K562 (cell line): ENCODE measurements around the gene KLRC2. TPM values are rescaled to one million over a fixed set of nuclear protein-coding genes. Genes with fewer than 3 reads are reported as not detected.

Source experiments
- ATAC-seq: fragments of 200-7000 bp; cut with Tn5 transposase; 3 replicates; pipeline ENCODE4 v1.9.1; 2020; ENCODE audit warnings: moderate library complexity
- BruUV-seq: library from RNA; stranded (reverse); fragments of 400-500 nt; replicated peaks from 2 replicates; lab custom pipeline; 2021; lab: Mats Ljungman, UMichigan
- CTCF ChIA-PET: fragments of 300-600 bp; formaldehyde crosslinking; extraction: SDS; loops from one replicate; lab custom pipeline; 2021; ENCODE audit warnings: low intra/inter-chr PET ratio; lab: Yijun Ruan, JAX
- POLR2A ChIA-PET: fragments of 300-600, 350-650 bp; sonication (Branson Sonifier 250); formaldehyde crosslinking; extraction: SDS; loops from one replicate; lab custom pipeline; 2021; ENCODE audit warnings: antibody characterized with exemption, inconsistent platforms; lab: Yijun Ruan, JAX
- DNase-seq, 4 experiments: peaks; one replicate each; pipeline versions ENCODE4 v3.0.0 to v3.0.0-alpha.2; 2011 to 2018; ENCODE audit warnings: low spot score in 3 of 4, mixed read lengths in 3 of 4; ENCODE audit errors: extremely low read depth in 1 of 4
- FAIRE-seq: peaks from 2 replicates; lab custom pipeline; 2011; peaks lifted over from hg19 to GRCh38; lab: Jason Lieb, UNC
- H2AFZ ChIP-seq: 2 replicates; pipeline ENCODE4 v1.6.0; 2011; ENCODE audit warnings: low read depth, low read length, control low read depth, inconsistent platforms
- H3K27ac ChIP-seq: fragments of 200-600 bp; 3 replicates; pipeline ENCODE4 v1.8.0; 2011; ENCODE audit warnings: low read depth, mild to moderate bottlenecking, control low read depth, inconsistent platforms, low read length, moderate library complexity, mixed read lengths; ENCODE audit errors: extremely low read depth
- H3K27me3 ChIP-seq, 2 experiments: fragments of 300-600 bp in 1 of 2; 2 replicates in 1 of 2; 3 replicates in 1 of 2; pipeline versions ENCODE4 v1.6.0 to v1.8.0; 2011; ENCODE audit warnings: inconsistent platforms in 2 of 2, low read length in 2 of 2, mild to moderate bottlenecking in 1 of 2, mixed read lengths in 1 of 2, moderate library complexity in 1 of 2; ENCODE audit not compliant: control insufficient read depth in 2 of 2, insufficient read depth in 2 of 2
- H3K36me3 ChIP-seq: fragments of 300-600 bp; 3 replicates; pipeline ENCODE4 v1.8.0; 2011; ENCODE audit warnings: mild to moderate bottlenecking, low read length, inconsistent platforms; ENCODE audit not compliant: control insufficient read depth, insufficient read depth
- H3K4me1 ChIP-seq, 2 experiments: fragments of 200-600 bp in 1 of 2; replicated peaks in 1 of 2; 2 replicates in 1 of 2; 3 replicates in 1 of 2; pipeline versions ENCODE4 v1.5.1 to v1.8.0; 2011; ENCODE audit warnings: inconsistent platforms in 2 of 2, low read length in 2 of 2, mild to moderate bottlenecking in 1 of 2, mixed read lengths in 1 of 2, moderate library complexity in 1 of 2; ENCODE audit not compliant: control insufficient read depth in 2 of 2, insufficient read depth in 2 of 2
- H3K4me2 ChIP-seq: 2 replicates; pipeline ENCODE4 v1.6.1; 2011; ENCODE audit warnings: low read length, control low read depth, inconsistent platforms, mixed read lengths; ENCODE audit not compliant: insufficient read depth
- H3K4me3 ChIP-seq: fragments of 200-600 bp; sonication (generic), shearing (Covaris generic); 2 replicates; pipeline ENCODE4 v1.5.1; 2016; ENCODE audit warnings: control low read depth, inconsistent platforms
- H3K79me2 ChIP-seq: fragments of 200-600 bp; 3 replicates; pipeline ENCODE4 v1.8.0; 2011; ENCODE audit warnings: low read length, inconsistent platforms; ENCODE audit not compliant: control insufficient read depth, insufficient read depth
- H3K9ac ChIP-seq, 2 experiments: 2 replicates each; pipeline versions ENCODE4 v1.6.0 to v1.6.1; 2011; ENCODE audit warnings: low read depth in 2 of 2, low read length in 2 of 2, control low read depth in 1 of 2, inconsistent platforms in 1 of 2, mild to moderate bottlenecking in 1 of 2, mixed read lengths in 1 of 2; ENCODE audit not compliant: insufficient read depth in 1 of 2
- H3K9me1 ChIP-seq: one replicate; pipeline ENCODE4 v1.6.0; 2011; ENCODE audit warnings: inconsistent platforms, mild to moderate bottlenecking, low read length, moderate library complexity; ENCODE audit not compliant: control insufficient read depth, insufficient read depth
- H3K9me3 ChIP-seq: replicated peaks from 2 replicates; pipeline ENCODE4 v1.5.1; 2011; ENCODE audit warnings: low read depth, low read length, inconsistent platforms; ENCODE audit not compliant: control insufficient read depth, insufficient read depth
- H4K20me1 ChIP-seq: replicated peaks from 2 replicates; pipeline ENCODE4 v1.6.1; 2011; ENCODE audit warnings: low read length, inconsistent platforms, mixed read lengths; ENCODE audit not compliant: control insufficient read depth, insufficient read depth
- KDM1A ChIP-seq, 2 experiments: fragments of 450-650 bp; IDR thresholded peaks; 2 replicates each; pipeline ENCODE4 v1.6.1; 2016; ENCODE audit warnings: mild to moderate bottlenecking in 2 of 2
- NKRF ChIP-seq: fragments of 450-650 bp; IDR thresholded peaks from 2 replicates; pipeline ENCODE4 v1.6.1; 2016; ENCODE audit warnings: borderline replicate concordance
- RBM25 ChIP-seq: fragments of 200-400 bp; formaldehyde crosslinking; IDR thresholded peaks from 2 replicates; pipeline ENCODE4 v1.6.1; 2018; ENCODE audit warnings: low read length, low read depth, moderate library complexity; ENCODE audit not compliant: severe bottlenecking
- WGBS: fragments of 100-300 bp; shearing (Covaris generic); methylation state at CpG from one replicate; pipeline ENCODE4 v1.1.6; 2016; ENCODE audit warnings: low coverage, mixed read lengths; ENCODE audit not compliant: insufficient coverage; ENCODE audit errors: missing lambda C conversion rate; 5-methylcytosine and 5-hydroxymethylcytosine counted together
- in situ Hi-C: fragments of 300-500 bp; cut with MboI; formaldehyde crosslinking; loops from 4 replicates; pipeline ENCODE4 v1.15.0; 2018; ENCODE audit warnings: inconsistent platforms, mixed read lengths
- intact Hi-C: fragments of 100-400 bp; cut with micrococcal nuclease; formaldehyde crosslinking; loops from 2 replicates; pipeline ENCODE4 v1.14.2; 2022
- polyA plus RNA-seq, 8 experiments: library from polyadenylated mRNA; depleted of rRNA in 4 of 8; stranded (reverse) in 5 of 8; unstranded in 3 of 8; fragments of >200 nt; fragmentation: Nextera tagmentation in 2 of 8; fragmentation: Illumina TruSeq in 1 of 8; extraction: Ambion mirVana in 2 of 8; extraction: Trizol in 1 of 8; gene quantifications; 2 replicates each; pipeline versions ENCODE4 v1.2.1 to v1.2.3, GENCODE V29; 2011 to 2014; ENCODE audit warnings: inconsistent platforms in 1 of 8, missing spikeins in 1 of 8
- total RNA-seq, 7 experiments: library from RNA; depleted of rRNA in 6 of 7; stranded (reverse); fragments of >200 nt in 6 of 7; fragmentation: Illumina TruSeq in 2 of 7; extraction: Trizol in 2 of 7; gene quantifications; 2 replicates each; pipeline versions ENCODE4 v1.2.1 to v1.2.3, GENCODE V29; 2011 to 2021; ENCODE audit warnings: low replicate concordance in 1 of 7

KLRC2 gene
- total and polyA plus RNA-seq, 9 of the 15 experiments (the other 6 are each of a cell fraction or from before 2014, with no cell fraction given): not detected

GRCh38 chr12:10405294-10405693 lies 30.5 kb downstream of the KLRC2 start:
- Histone ChIP-seq H3K9me1 (no peaks in the 10 kb centered on the region), H3K9me3 (no peaks in the 10 kb centered on the region), H3K27ac (no peak overlapping the region), H3K4me1 (no peaks in the 10 kb centered on the region), H3K36me3 (no peaks in the 10 kb centered on the region), H3K79me2 (no peaks in the 10 kb centered on the region), H3K4me3 (no peak overlapping the region), H2AFZ (no peak overlapping the region), H3K4me2 (no peak overlapping the region), H3K9ac (no peak overlapping the region)
- DNase-seq (no peak), ATAC-seq (no peak)
- 52% methylated on average over 5 of the region's 5 CpGs for WGBS
- no TSS peak for BruUV-seq
- in situ Hi-C loops: loop anchor here (5.0 kb wide), 1 partner anchor 52 kb away; no protein-coding TSS in a partner anchor
- POLR2A ChIA-PET: no interaction called here
- TF ChIP-seq KDM1A (IDR thresholded peaks at IDR 0.05): no peak
- TF ChIP-seq, all 486 proteins: peak for 0
- no peak for FAIRE-seq
- Histone ChIP-seq H3K27me3 (no peaks in the 10 kb centered on the region), H4K20me1 (no peaks in the 10 kb centered on the region)
- intact Hi-C loops: no loop called here
- CTCF ChIA-PET: no interaction called here

- no peak overlapping the region for H3K27ac ChIP-seq
- ChIA-PET POLR2A (no interaction called here), CTCF (no interaction called here)
- H3K4me1 ChIP-seq: no peaks in the 10 kb centered on the region
- no peaks in the 10 kb centered on the region for H3K27me3 ChIP-seq
- no peak for DNase-seq
- no peaks in the 10 kb centered on the region for H3K36me3 ChIP-seq
- in situ Hi-C loops: loop anchor here (5.0 kb wide), 1 partner anchor 53 kb away; no protein-coding TSS in a partner anchor
- no peak overlapping the region for H3K4me2 ChIP-seq
- intact Hi-C loops: no loop called here
- no TSS peak for BruUV-seq
- no peak for FAIRE-seq
- no peak overlapping the region for H3K4me3 ChIP-seq
- H3K9me3 ChIP-seq: no peaks in the 10 kb centered on the region
- TF ChIP-seq NKRF (no peak), RBM25 (peak; percentile 54)
- no peak overlapping the region for H3K9ac ChIP-seq
- no peaks in the 10 kb centered on the region for H4K20me1 ChIP-seq
- ATAC-seq: no peak
- H2AFZ ChIP-seq: no peak overlapping the region
- H3K79me2 ChIP-seq: no peaks in the 10 kb centered on the region
- H3K9me1 ChIP-seq: no peaks in the 10 kb centered on the region
These were observed 31.0 kb downstream of the KLRC2 start for GRCh38 chr12:10404798-10405197.
